HG02571 (cell line): ENCODE data around the gene ATP2A1.
"Not testable (repeated sequence)": the region's sequence is repeated elsewhere in the genome, so short reads cannot be mapped to it uniquely, and the experiment has no call there.

Source experiments
- ATAC-seq: cut with Tn5 transposase; IDR thresholded peaks from one replicate; pipeline ENCODE4 v1.9.1; 2021; ENCODE audit warnings: mild to moderate bottlenecking, moderate library complexity; ENCODE audit not compliant: unreplicated experiment

The ATP2A1 gene

DNA sequence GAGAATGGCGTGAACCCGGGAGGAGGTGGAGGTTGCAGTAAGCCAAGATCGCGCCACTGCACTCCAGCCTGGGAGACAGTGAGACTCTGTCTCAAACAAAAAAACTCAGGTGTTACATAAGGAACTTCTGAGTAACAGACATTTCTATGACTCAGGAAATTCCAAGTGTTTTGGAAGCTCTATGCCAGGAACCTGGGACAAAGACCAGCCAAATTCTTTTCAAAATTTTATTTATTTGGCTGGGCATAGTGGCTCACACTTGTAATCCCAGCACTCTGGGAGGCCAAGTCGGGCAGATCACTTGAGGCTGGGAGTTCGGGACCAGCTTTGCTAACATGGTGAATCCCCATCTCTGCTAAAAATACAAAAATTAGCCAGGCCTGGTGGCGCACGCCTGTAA, 19.9 kb upstream of the ATP2A1 start:
- ATAC-seq = no peak

- no peak for ATAC-seq
These were observed 19.0 kb upstream of the ATP2A1 start for GRCh38 chr16:28859326-28859725.

- ATAC-seq = peak; percentile 2
These were observed 14.1 kb upstream of the ATP2A1 start for GRCh38 chr16:28863929-28864793.

- ATAC-seq = no peak
These were observed 13.1 kb upstream of the ATP2A1 start for GRCh38 chr16:28865001-28865688.

GRCh38 chr16:28865722-28866453, 12.4 kb upstream of the ATP2A1 start:
- no peak for ATAC-seq

GRCh38 chr16:28866454-28866804, 11.9 kb upstream of the ATP2A1 start:
- ATAC-seq = no peak

DNA sequence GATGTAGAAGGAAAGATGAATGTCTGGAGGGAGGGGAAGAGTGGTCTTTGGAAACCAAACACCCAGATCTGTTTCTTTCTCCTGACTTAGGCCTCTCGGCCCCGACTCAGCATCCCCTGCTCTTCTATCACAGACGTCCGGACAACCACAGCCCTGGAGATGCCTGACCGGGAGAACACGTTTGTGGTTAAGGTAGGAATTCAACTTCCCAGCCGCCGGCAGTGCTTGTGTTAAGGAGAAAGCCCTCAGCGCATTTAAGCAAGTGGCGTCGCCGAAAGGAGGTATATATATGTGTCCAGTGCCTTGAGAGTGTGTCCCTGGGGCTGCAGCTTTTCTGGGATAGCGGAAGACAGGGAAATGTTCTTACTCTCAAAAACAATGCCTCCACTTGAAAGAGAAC, 11.0 kb upstream of the ATP2A1 start:
- ATAC-seq = no peak

DNA sequence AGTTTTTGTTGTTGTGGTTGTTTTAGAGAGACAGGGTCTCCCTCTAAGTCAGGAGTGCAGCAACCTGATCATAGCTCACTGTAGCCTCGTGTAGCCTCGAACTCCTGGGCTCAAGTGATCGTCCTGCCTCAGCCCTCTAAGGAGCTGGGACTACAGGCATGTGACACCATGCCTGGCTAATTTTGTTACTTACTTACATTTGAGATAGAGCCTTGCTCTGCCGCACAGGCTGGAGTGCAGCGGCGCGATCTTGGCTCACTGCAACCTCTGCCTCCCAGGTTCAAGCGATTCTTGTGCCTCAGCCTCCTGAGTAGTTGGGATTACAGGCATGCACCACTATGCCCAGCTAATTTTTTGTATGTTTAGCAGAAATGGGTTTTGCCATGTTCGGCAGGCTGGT, 10.6 kb upstream of the ATP2A1 start:
- not testable (repeated sequence) for ATAC-seq

DNA sequence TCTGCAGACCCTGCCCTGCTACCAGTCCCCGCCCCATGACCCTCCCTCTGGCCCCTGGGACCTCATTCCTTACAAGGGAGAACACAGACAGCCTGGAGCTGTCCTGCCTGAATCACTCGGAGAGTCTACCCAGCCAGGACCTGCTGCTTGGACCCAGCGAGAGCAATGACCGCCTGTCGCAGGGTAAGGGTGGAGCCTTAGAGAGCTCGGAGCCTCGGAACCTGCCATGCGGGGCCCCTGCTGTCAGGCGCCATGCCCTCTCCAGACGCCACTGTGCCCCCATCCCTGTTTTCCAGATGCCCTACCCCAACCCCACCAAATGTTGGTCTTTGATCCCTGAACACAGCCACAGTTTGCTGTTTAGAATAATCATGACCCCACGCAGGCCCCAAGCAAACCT, 9.1 kb upstream of the ATP2A1 start:
- ATAC-seq = no peak

GRCh38 chr16:28872952-28873351, 5.3 kb upstream of the ATP2A1 start:
- ATAC-seq = no peak

DNA sequence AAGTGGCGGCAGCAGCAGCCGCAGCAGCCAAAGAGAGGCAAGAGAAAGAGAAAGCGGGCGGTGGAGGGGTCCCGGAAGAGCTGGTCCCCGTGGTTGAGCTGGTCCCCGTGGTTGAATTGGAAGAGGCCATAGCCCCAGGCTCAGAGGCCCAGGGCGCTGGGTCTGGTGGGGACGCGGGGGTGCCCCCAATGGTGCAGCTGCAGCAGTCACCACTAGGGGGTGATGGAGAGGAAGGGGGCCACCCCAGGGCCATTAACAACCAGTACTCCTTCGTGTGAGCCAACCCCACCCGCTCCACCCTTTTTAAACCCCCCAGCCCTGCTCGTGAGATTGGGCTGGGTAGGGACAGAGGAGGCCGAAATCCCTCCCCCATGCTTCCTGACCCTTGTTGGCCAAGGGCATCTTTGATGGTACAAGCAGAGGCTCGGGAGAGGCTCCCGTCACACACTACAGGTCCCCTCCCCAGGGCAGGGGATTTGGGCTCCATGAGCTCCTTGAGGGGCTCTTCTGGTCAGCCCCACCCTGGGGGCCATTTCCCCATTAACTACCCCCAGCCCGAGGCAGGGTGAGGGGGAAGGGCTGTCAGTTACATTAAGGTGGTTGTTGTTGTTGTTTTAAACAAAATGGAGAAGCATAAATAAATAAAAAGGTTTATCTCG, 4.6 kb upstream of the ATP2A1 start:
- ATAC-seq = no peak

DNA sequence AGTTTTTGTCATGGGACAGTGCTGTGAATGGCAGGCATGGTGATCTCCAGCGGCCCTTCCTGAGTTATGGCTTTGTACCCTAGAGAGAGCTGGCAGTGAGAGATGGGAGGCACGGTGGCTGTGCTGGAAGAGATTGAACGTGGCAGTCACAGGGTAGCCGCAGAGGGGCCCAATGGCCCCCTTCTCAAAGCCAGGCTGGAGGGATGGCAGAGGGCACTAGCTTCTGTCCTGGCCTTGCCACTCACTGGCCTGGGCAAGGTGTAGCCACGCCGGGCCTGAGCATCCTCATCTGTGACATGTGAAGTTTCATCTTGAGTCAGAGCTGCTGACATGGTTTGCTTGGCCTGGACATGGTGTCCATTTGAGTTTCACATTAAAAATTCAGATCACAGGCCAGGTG, 3.9 kb upstream of the ATP2A1 start:
- ATAC-seq = no peak

DNA sequence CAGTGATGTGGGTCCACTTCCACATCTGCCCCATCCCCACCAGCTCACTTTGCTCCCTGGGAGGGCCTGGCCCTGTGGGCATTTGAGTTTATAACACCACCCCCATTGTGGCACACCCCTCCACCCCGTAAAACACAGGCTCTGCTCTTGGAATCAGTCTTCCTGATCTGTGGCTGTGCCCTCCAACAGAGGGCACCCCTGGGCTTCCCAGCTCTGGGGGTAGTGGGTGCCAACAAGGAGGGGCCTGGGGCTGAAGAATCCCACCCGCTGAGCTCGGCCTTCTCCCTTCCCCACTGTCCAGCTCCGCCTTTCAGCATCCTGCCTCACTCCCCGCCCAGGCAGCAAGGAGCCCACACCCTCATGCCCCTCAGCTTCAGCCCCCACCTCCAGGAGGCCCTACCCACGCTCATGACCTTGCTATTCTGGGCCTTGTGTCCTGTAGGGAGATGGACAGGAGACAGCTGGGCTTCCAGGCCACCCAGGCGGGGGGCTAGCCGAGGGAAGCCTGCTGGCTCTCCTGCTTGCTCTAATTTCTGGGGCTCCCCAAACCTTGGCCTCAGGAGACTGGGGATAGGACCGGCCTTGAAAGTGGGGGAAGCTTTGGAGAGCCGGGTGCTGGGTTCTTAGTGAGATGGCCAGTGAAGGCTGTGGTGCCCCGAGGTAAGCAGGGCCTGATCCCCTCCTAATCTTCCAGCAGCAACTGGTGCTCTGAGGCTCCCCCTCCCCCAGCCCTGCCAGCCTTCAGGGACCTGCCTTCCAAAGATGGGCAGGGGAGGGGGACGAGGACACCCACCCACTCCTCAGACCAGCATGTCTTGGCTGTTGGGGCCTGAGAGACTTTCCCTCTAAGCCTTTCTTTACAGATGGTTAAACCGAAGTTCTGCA, 2.9 kb upstream of the ATP2A1 start:
- ATAC-seq = no peak

GRCh38 chr16:28876019-28876659, 2.1 kb upstream of the ATP2A1 start:
- ATAC-seq = no peak

DNA sequence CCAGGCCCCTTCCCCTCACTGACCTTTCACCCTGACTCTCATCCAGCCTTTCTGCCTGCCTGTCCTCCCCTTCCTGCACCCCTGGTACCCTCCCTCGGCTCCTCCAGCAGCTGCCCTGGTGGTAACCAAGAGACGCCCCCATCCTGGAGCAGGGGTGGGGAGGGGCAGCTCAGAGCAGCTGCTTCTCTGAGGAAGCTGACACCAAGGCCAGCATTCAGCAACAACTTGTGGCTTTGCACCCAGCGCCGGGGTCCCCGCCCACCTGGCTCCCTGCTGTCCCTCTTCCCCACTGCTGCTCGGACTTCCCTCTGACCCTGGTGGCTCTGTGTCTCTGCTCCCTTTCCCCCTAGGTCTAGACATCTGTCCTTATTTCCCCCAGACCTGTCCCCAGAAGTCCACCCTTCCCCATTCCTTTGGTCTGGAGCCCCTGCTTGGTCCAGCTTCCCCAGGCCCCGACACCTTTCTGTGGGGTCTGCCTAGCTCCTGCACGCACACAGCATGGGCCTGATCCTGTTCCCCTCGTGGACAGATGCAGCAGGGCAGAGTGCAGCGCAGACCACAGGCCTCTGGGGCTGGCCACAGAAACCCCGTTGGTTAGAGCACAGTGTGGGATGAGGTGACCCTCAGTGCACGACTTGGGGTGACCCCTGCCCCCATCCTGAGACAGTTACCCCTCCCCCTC, 1.2 kb upstream of the ATP2A1 start:
- ATAC-seq = no peak

- no peak for ATAC-seq
These were observed 660 bp upstream of the ATP2A1 start for GRCh38 chr16:28877655-28878000.

DNA sequence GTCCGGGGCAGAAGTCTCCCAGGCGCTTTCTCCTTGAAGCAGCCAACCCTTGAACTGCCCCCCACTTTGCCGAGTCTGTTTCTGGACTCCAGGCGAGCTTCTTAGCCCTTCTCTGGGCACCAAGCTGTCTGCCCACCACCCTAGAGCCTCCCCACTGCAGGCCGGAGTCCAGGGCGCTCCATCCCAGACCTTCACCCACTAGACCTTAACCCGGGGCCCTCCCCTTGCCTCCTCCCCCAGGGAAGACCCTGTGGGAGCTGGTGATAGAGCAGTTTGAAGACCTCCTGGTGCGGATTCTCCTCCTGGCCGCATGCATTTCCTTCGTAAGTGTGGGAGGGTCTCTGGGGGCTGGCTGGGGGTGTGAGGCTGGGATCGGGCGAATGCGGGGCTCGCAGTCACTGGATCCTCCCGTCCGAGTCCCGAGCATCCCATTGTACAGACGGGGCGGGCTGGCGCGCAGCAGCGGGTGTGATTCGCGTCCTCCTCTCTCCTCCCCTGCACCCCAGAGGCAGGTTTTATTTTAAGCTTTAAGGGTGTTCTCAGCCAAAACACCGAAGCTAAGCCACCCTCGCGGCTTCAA, 1.1 kb downstream of the ATP2A1 start:
- ATAC-seq = peak; percentile 25

- peak; percentile 88 for ATAC-seq
These were observed 1.7 kb downstream of the ATP2A1 start for GRCh38 chr16:28879841-28880588.
